IMR-90 (cell line): ENCODE results near the gene SCN1B. TPM values are rescaled to one million over a fixed set of nuclear protein-coding genes. Genes with fewer than 3 reads are reported as not detected.

Source experiments
- ATAC-seq: fragments of 200-7000 bp; cut with Tn5 transposase; 2 replicates; pipeline ENCODE4 v1.9.1; 2020; ENCODE audit warnings: low read depth, mild to moderate bottlenecking, moderate library complexity
- BruUV-seq: library from RNA; stranded (reverse); fragments of 400-500 nt; replicated peaks from 2 replicates; lab custom pipeline; 2021; lab: Mats Ljungman, UMichigan
- CTCF ChIA-PET: fragments of 300-600 bp; formaldehyde crosslinking; extraction: SDS; loops from one replicate; lab custom pipeline; 2021; ENCODE audit warnings: antibody characterized with exemption; lab: Yijun Ruan, JAX
- POLR2A ChIA-PET: fragments of 300-600 bp; sonication (Branson Sonifier 250); formaldehyde crosslinking; loops from one replicate; lab custom pipeline; 2022; ENCODE audit warnings: antibody characterized with exemption; ENCODE audit not compliant: unreplicated experiment; lab: Charles Lee
- DNase-seq: peaks from one replicate; pipeline ENCODE4 v3.0.0; 2013
- H2AFZ ChIP-seq: replicated peaks from 2 replicates; pipeline ENCODE3; 2013; ENCODE audit warnings: low read length, mild to moderate bottlenecking; ENCODE audit not compliant: poor library complexity
- H2AK5ac ChIP-seq: 2 replicates; pipeline ENCODE4 v1.6.1; 2013; ENCODE audit warnings: low read depth, low read length, inconsistent platforms
- H2AK9ac ChIP-seq: replicated peaks from 2 replicates; pipeline ENCODE3; 2013; ENCODE audit warnings: mild to moderate bottlenecking, low read depth, low read length, moderate library complexity; ENCODE audit not compliant: poor library complexity
- H2BK120ac ChIP-seq: 2 replicates; pipeline ENCODE4 v1.6.1; 2013; ENCODE audit warnings: low read depth, low read length, inconsistent platforms
- H2BK15ac ChIP-seq: 3 replicates; pipeline ENCODE4 v1.6.1; 2013; ENCODE audit warnings: low read depth, low read length, inconsistent platforms
- H2BK20ac ChIP-seq: 2 replicates; pipeline ENCODE4 v1.6.1; 2013; ENCODE audit warnings: low read depth, mild to moderate bottlenecking, inconsistent platforms, low read length, moderate library complexity
- H2BK5ac ChIP-seq: 2 replicates; pipeline ENCODE4 v1.6.1; 2013; ENCODE audit warnings: mild to moderate bottlenecking, low read depth, low read length, inconsistent platforms; ENCODE audit not compliant: poor library complexity, severe bottlenecking
- H3K14ac ChIP-seq: replicated peaks from 2 replicates; pipeline ENCODE4 v1.6.1; 2013; ENCODE audit warnings: low read depth, low read length, inconsistent platforms
- H3K18ac ChIP-seq: 2 replicates; pipeline ENCODE4 v1.6.1; 2013; ENCODE audit warnings: low read depth, low read length, control low read depth
- H3K23ac ChIP-seq: 2 replicates; pipeline ENCODE4 v1.6.1; 2013; ENCODE audit warnings: low read depth, low read length, inconsistent platforms
- H3K27ac ChIP-seq: 2 replicates; pipeline ENCODE4 v1.5.1; 2013; ENCODE audit warnings: mild to moderate bottlenecking, control low read depth, low read length; ENCODE audit not compliant: insufficient read depth
- H3K27me3 ChIP-seq: 2 replicates; pipeline ENCODE4 v1.6.1; 2013; ENCODE audit warnings: low read length; ENCODE audit not compliant: control insufficient read depth, insufficient read depth
- H3K36me3 ChIP-seq: 2 replicates; pipeline ENCODE4 v1.6.1; 2013; ENCODE audit warnings: low read length, mixed read lengths; ENCODE audit not compliant: control insufficient read depth, insufficient read depth
- H3K4ac ChIP-seq: 2 replicates; pipeline ENCODE4 v1.6.1; 2013; ENCODE audit warnings: low read depth, low read length, inconsistent platforms
- H3K4me1 ChIP-seq: 2 replicates; pipeline ENCODE4 v1.6.1; 2013; ENCODE audit warnings: low read length, mixed read lengths; ENCODE audit not compliant: control insufficient read depth, insufficient read depth
- H3K4me2 ChIP-seq: 2 replicates; pipeline ENCODE4 v1.6.1; 2013; ENCODE audit warnings: low read depth, mild to moderate bottlenecking, control low read depth, low read length, moderate library complexity
- H3K4me3 ChIP-seq: 2 replicates; pipeline ENCODE4 v1.5.1; 2013; ENCODE audit warnings: low read depth, mild to moderate bottlenecking, control low read depth, low read length, moderate library complexity; ENCODE audit not compliant: insufficient read depth
- H3K56ac ChIP-seq: 2 replicates; pipeline ENCODE4 v1.6.1; 2013; ENCODE audit warnings: low read length, inconsistent platforms; ENCODE audit not compliant: insufficient read depth; ENCODE audit errors: extremely low read depth
- H3K79me1 ChIP-seq, 2 experiments: 2 replicates each; pipeline ENCODE4 v1.6.1; 2013; ENCODE audit warnings: low read length in 2 of 2, inconsistent platforms in 1 of 2, low read depth in 1 of 2
- H3K9ac ChIP-seq: 2 replicates; pipeline ENCODE4 v1.6.1; 2013; ENCODE audit warnings: low read depth, low read length, control low read depth
- H3K9me1 ChIP-seq: 2 replicates; pipeline ENCODE4 v1.6.1; 2013; ENCODE audit warnings: low read length, inconsistent platforms; ENCODE audit not compliant: insufficient read depth
- H3K9me3 ChIP-seq: 2 replicates; pipeline ENCODE4 v1.6.1; 2013; ENCODE audit warnings: low read length; ENCODE audit not compliant: control insufficient read depth, insufficient read depth
- H4K20me1 ChIP-seq: 2 replicates; pipeline ENCODE4 v1.6.1; 2013; ENCODE audit warnings: low read length, inconsistent platforms; ENCODE audit not compliant: insufficient read depth
- H4K5ac ChIP-seq: 2 replicates; pipeline ENCODE4 v1.6.1; 2013; ENCODE audit warnings: mild to moderate bottlenecking, low read depth, low read length, control low read depth
- H4K8ac ChIP-seq, 2 experiments: 2 replicates each; pipeline ENCODE4 v1.6.1; 2013; ENCODE audit warnings: low read depth in 2 of 2, low read length in 2 of 2, control low read depth in 1 of 2, inconsistent platforms in 1 of 2
- H4K91ac ChIP-seq: 2 replicates; pipeline ENCODE4 v1.6.1; 2013; ENCODE audit warnings: low read depth, low read length, inconsistent platforms; ENCODE audit not compliant: insufficient read depth
- BHLHE40 ChIP-seq: fragments of 150-350 bp; IDR thresholded peaks from 2 replicates; pipeline ENCODE4 v1.6.1; 2016; ENCODE audit warnings: mild to moderate bottlenecking, low read depth, low read length
- CEBPB ChIP-seq: IDR thresholded peaks from 2 replicates; pipeline ENCODE4 v1.6.1; 2012; ENCODE audit warnings: low read depth, low read length, improper control_type of control experiment
- CHD1 ChIP-seq: IDR thresholded peaks from 2 replicates; pipeline ENCODE4 v1.6.1; 2012; ENCODE audit warnings: low read depth, low read length, improper control_type of control experiment
- FOS ChIP-seq: fragments of 150-350 bp; IDR thresholded peaks from 2 replicates; pipeline ENCODE4 v1.6.1; 2016; ENCODE audit warnings: low read depth, low read length
- MAFK ChIP-seq: IDR thresholded peaks from 2 replicates; pipeline ENCODE4 v1.6.1; 2012; ENCODE audit warnings: low read depth, low read length, improper control_type of control experiment
- MAZ ChIP-seq: IDR thresholded peaks from 2 replicates; pipeline ENCODE4 v1.6.1; 2012; ENCODE audit warnings: low read depth, mild to moderate bottlenecking, low read length, improper control_type of control experiment, moderate library complexity, borderline replicate concordance
- MXI1 ChIP-seq: IDR thresholded peaks from 2 replicates; pipeline ENCODE4 v1.6.1; 2012; ENCODE audit warnings: low read depth, mild to moderate bottlenecking, low read length, moderate library complexity, borderline replicate concordance
- NFE2L2 ChIP-seq: fragments of 150-350 bp; IDR thresholded peaks from 2 replicates; pipeline ENCODE4 v1.6.1; 2016; ENCODE audit warnings: low read depth, mild to moderate bottlenecking, low read length
- POLR2A ChIP-seq: IDR thresholded peaks from 2 replicates; pipeline ENCODE4 v1.6.1; 2012; ENCODE audit warnings: mild to moderate bottlenecking, low read depth, low read length
- RAD21 ChIP-seq: IDR thresholded peaks from 2 replicates; pipeline ENCODE4 v1.6.1; 2012; ENCODE audit warnings: low read length, improper control_type of control experiment
- RCOR1 ChIP-seq: IDR thresholded peaks from 2 replicates; pipeline ENCODE4 v1.6.1; 2012; ENCODE audit warnings: mild to moderate bottlenecking, low read length, improper control_type of control experiment; ENCODE audit not compliant: insufficient replicate concordance
- RFX5 ChIP-seq: IDR thresholded peaks from 2 replicates; pipeline ENCODE4 v1.8.0; 2012; ENCODE audit warnings: low read depth, mild to moderate bottlenecking, low read length, moderate library complexity
- SMC3 ChIP-seq: fragments of 150-350 bp; IDR thresholded peaks from 2 replicates; pipeline ENCODE4 v1.6.1; 2016; ENCODE audit warnings: low read depth, mild to moderate bottlenecking, antibody characterized with exemption, low read length, moderate library complexity
- WGBS, 2 experiments: methylation state at CpG; one replicate each; pipeline versions ENCODE4 v1.1.5 to v1.1.7; 2013; ENCODE audit warnings: missing lambda C conversion rate in 2 of 2; ENCODE audit not compliant: insufficient read length in 1 of 2; ENCODE audit errors: extremely low coverage in 2 of 2; 5-methylcytosine and 5-hydroxymethylcytosine counted together
- dilution Hi-C: fragments of 300-500 bp; cut with HindIII; formaldehyde crosslinking; loops from one replicate; pipeline ENCODE4 v1.14.3; 2018; ENCODE audit warnings: low sequenced_read_pairs; ENCODE audit not compliant: unreplicated experiment
- in situ Hi-C: fragments of 300-500 bp; cut with MboI; formaldehyde crosslinking; loops from 3 replicates; pipeline ENCODE4 v1.14.3; 2019; ENCODE audit warnings: low sequenced_read_pairs, inconsistent platforms, mixed read lengths
- intact Hi-C: fragments of 100-400 bp; cut with micrococcal nuclease; formaldehyde crosslinking; loops from 2 replicates; pipeline ENCODE4 v1.10.0; 2022
- polyA plus RNA-seq, 3 experiments: library from polyadenylated mRNA; depleted of rRNA; stranded (reverse); fragments of >200 nt; gene quantifications; 2 replicates each; pipeline ENCODE4 v1.2.3, GENCODE V29; 2012; ENCODE audit warnings: low replicate concordance in 1 of 3
- total RNA-seq: library from RNA; depleted of rRNA; stranded (reverse); fragments of >200 nt; gene quantifications from 2 replicates; pipeline ENCODE4 v1.2.3, GENCODE V29; 2012
- TF ChIP-seq, protein P1 (sequence below): fragments of 150-350 bp; IDR thresholded peaks from 2 replicates; pipeline ENCODE4 v1.6.1; 2017; ENCODE audit warnings: mild to moderate bottlenecking, antibody characterized with exemption, low read length, low read depth
- TF ChIP-seq, protein P2 (sequence below): conservative IDR thresholded peaks from 2 replicates; pipeline ENCODE4 v1.5.1; 2012; ENCODE audit warnings: mild to moderate bottlenecking, low read depth, low read length, improper control_type of control experiment
- TF ChIP-seq, protein P3 (sequence below): fragments of 150-350 bp; IDR thresholded peaks from 2 replicates; pipeline ENCODE4 v1.6.1; 2016; ENCODE audit warnings: low read depth, mild to moderate bottlenecking, low read length, moderate library complexity, borderline replicate concordance

The SCN1B gene
- total and polyA plus RNA-seq, 2 of the 4 experiments (the other 2 are of a cell fraction), result 2.0 to 9.6 TPM

DNA sequence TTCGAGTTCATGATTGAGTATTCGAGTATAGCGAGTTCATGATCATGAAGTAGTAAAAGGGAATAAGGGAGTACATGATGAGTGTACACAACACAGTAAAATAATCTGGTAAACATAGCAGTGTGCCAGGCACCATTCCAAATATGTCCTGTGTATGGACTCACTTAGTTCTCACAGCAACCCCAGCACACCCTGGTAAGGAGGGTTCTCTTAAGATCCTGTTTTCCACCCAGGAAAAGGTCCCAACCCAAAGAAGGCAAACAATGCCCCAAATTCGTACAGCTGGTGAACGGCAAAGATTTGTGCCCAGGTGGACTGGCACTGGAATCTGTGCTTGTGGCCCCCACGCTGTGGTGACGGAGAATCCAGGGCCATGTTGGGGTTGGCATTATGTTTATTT lies 32.7 kb downstream of the SCN1B start:
- no peak overlapping the region for H4K5ac ChIP-seq
- H4K20me1 ChIP-seq, result no peaks in the 10 kb centered on the region
- H2AFZ ChIP-seq, result no peak overlapping the region
- H3K56ac ChIP-seq, result no peak overlapping the region
- H2BK20ac ChIP-seq, result no peak overlapping the region
- H3K23ac ChIP-seq, result no peak overlapping the region
- no peak overlapping the region for H3K9ac ChIP-seq
- no peak overlapping the region for H2BK15ac ChIP-seq
- DNase-seq, result no peak
- CTCF ChIA-PET, result no interaction called here
- no peak overlapping the region for H4K91ac ChIP-seq
- no peaks in the 10 kb centered on the region for H3K9me3 ChIP-seq
- in situ Hi-C loops, result no loop called here
- no peak overlapping the region for H2AK9ac ChIP-seq
- H4K8ac ChIP-seq, result no peak overlapping the region
- BruUV-seq, result no TSS peak
- H3K18ac ChIP-seq, result no peak overlapping the region
- no peak overlapping the region for H3K4me3 ChIP-seq
- H3K4ac ChIP-seq, result no peak overlapping the region
- H3K27ac ChIP-seq, result no peak overlapping the region
- H2AK5ac ChIP-seq, result no peak overlapping the region
- POLR2A ChIA-PET, result no interaction called here
- TF ChIP-seq, protein P1, sequence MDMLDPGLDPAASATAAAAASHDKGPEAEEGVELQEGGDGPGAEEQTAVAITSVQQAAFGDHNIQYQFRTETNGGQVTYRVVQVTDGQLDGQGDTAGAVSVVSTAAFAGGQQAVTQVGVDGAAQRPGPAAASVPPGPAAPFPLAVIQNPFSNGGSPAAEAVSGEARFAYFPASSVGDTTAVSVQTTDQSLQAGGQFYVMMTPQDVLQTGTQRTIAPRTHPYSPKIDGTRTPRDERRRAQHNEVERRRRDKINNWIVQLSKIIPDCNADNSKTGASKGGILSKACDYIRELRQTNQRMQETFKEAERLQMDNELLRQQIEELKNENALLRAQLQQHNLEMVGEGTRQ, result no peak
- TF ChIP-seq MXI1 (no peak), NFE2L2 (no peak), POLR2A (no peak), MAZ (no peak), MAFK (no peak), SMC3 (no peak), FOS (no peak), CEBPB (no peak), BHLHE40 (no peak), RCOR1 (no peak), RAD21 (no peak), CHD1 (no peak), RFX5 (no peak)
- TF ChIP-seq, protein P2, sequence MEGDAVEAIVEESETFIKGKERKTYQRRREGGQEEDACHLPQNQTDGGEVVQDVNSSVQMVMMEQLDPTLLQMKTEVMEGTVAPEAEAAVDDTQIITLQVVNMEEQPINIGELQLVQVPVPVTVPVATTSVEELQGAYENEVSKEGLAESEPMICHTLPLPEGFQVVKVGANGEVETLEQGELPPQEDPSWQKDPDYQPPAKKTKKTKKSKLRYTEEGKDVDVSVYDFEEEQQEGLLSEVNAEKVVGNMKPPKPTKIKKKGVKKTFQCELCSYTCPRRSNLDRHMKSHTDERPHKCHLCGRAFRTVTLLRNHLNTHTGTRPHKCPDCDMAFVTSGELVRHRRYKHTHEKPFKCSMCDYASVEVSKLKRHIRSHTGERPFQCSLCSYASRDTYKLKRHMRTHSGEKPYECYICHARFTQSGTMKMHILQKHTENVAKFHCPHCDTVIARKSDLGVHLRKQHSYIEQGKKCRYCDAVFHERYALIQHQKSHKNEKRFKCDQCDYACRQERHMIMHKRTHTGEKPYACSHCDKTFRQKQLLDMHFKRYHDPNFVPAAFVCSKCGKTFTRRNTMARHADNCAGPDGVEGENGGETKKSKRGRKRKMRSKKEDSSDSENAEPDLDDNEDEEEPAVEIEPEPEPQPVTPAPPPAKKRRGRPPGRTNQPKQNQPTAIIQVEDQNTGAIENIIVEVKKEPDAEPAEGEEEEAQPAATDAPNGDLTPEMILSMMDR, result no peak
- TF ChIP-seq, protein P3, sequence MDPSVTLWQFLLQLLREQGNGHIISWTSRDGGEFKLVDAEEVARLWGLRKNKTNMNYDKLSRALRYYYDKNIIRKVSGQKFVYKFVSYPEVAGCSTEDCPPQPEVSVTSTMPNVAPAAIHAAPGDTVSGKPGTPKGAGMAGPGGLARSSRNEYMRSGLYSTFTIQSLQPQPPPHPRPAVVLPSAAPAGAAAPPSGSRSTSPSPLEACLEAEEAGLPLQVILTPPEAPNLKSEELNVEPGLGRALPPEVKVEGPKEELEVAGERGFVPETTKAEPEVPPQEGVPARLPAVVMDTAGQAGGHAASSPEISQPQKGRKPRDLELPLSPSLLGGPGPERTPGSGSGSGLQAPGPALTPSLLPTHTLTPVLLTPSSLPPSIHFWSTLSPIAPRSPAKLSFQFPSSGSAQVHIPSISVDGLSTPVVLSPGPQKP, result no peak
- no peaks in the 10 kb centered on the region for H3K4me1 ChIP-seq
- no peak overlapping the region for H3K14ac ChIP-seq
- H3K36me3 ChIP-seq, result no peaks in the 10 kb centered on the region
- 100% methylated on average over 3 of the region's 7 CpGs; no CpG with 5 or more reads in 1 of the 2 experiments for WGBS, 2 experiments
- no peak overlapping the region for H2BK120ac ChIP-seq
- no peak overlapping the region for H3K4me2 ChIP-seq
- no peaks in the 10 kb centered on the region; the same call in 1 of the 2 replicates for H3K27me3 ChIP-seq
- no peak for ATAC-seq
- H3K79me1 ChIP-seq, result no peaks in the 10 kb centered on the region
- dilution Hi-C loops, result no loop called here
- H2BK5ac ChIP-seq, result no peak overlapping the region
- H3K9me1 ChIP-seq, result no peaks in the 10 kb centered on the region
- intact Hi-C loops, result no loop called here
